HG03175 (cell line): ENCODE measurements around the gene CCDC134.

Source experiments
- ATAC-seq: cut with Tn5 transposase; IDR thresholded peaks from one replicate; pipeline ENCODE4 v1.9.1; 2021; ENCODE audit warnings: mild to moderate bottlenecking, moderate library complexity; ENCODE audit not compliant: unreplicated experiment

Gene CCDC134

GRCh38 chr22:41875531-41876270, 75.2 kb downstream of the CCDC134 start:
- ATAC-seq, result no peak
